ENCODE data around the gene TOE1. TPM values are rescaled to one million over a fixed set of nuclear protein-coding genes. Genes with fewer than 3 reads are reported as not detected.

Gene TOE1
- total RNA-seq = 5.9 and 19.2 TPM in 2 replicates

GRCh38 chr1:45339789-45340558 lies at the start of gene TOE1, which contains the start of gene MUTYH:
Gene TOE1, plus strand, starts transcription at chr1:45340170. Its CDS starts 83 bp downstream, at chr1:45340253.
Gene MUTYH, minus strand, starts transcription at chr1:45340440. Its CDS starts 5,935 bp downstream, at chr1:45334505.

GRCh38 chr1:45326627-45327623 lies 13.0 kb upstream of the TOE1 start, which contains the start of gene HPDL:
Gene HPDL, plus strand, starts transcription at chr1:45326895. Its CDS starts 254 bp downstream, at chr1:45327149.

Other genes starting within 250 kb of the TOE1 start
- not detected in 2 replicates for gene ZSWIM5, start 133.6 kb upstream of the TOE1 start, total RNA-seq
- 1.5 and 5.8 TPM in 2 replicates for gene HPDL, start 13.3 kb upstream of the TOE1 start, total RNA-seq
- 14.4 and 18.7 TPM in 2 replicates for gene MUTYH, start 270 bp downstream of the TOE1 start, total RNA-seq
- 2.6 and 5.1 TPM in 2 replicates for gene TESK2, start 151.0 kb downstream of the TOE1 start, total RNA-seq
- gene CCDC163, start 159.9 kb downstream of the TOE1 start, total RNA-seq = 2.1 and 3.0 TPM in 2 replicates
- 3.3 and 7.0 TPM in 2 replicates for gene MMACHC, start 160.1 kb downstream of the TOE1 start, total RNA-seq
- gene PRDX1, start 181.7 kb downstream of the TOE1 start, total RNA-seq = 529 and 770 TPM in 2 replicates
- 95.7 and 112 TPM in 2 replicates for gene AKR1A1, start 210.7 kb downstream of the TOE1 start, total RNA-seq
- gene NASP, start 243.9 kb downstream of the TOE1 start, total RNA-seq = 27.3 and 113 TPM in 2 replicates

All from hair follicular keratinocyte (primary cell).